Measurements from ENCODE around the gene PAWR.
"Not testable (repeated sequence)": the region's sequence is repeated elsewhere in the genome, so short reads cannot be mapped to it uniquely, and the experiment has no call there.

PAWR gene

GRCh38 chr12:79615596-79616560, 74.9 kb downstream of the PAWR start:
- no peak overlapping the region for H3K27ac ChIP-seq
- no peak overlapping the region for H3K4me3 ChIP-seq

GRCh38 chr12:79614730-79615129, 76.0 kb downstream of the PAWR start:
- Histone ChIP-seq H3K4me3 (no peak overlapping the region), H3K27ac (no peak overlapping the region)

GRCh38 chr12:79601908-79602307, 88.9 kb downstream of the PAWR start:
- Histone ChIP-seq H3K4me3 (no peak overlapping the region), H3K27ac (no peak overlapping the region)

GRCh38 chr12:79597910-79598309, 92.9 kb downstream of the PAWR start:
- Histone ChIP-seq H3K27ac (no peak overlapping the region), H3K4me3 (no peak overlapping the region)

GRCh38 chr12:79596719-79597350, 93.9 kb downstream of the PAWR start:
- Histone ChIP-seq H3K27ac (no peak overlapping the region), H3K4me3 (no peak overlapping the region)

- Histone ChIP-seq H3K27ac (no peak overlapping the region), H3K4me3 (no peak overlapping the region)
Observed at GRCh38 chr12:79595273-79595672, 95.5 kb downstream of the PAWR start.

GRCh38 chr12:79592865-79593264, 97.9 kb downstream of the PAWR start:
- Histone ChIP-seq H3K27ac (no peak overlapping the region), H3K4me3 (no peak overlapping the region)

- no peak overlapping the region for H3K27ac ChIP-seq
- no peak overlapping the region for H3K4me3 ChIP-seq
Observed at GRCh38 chr12:79591988-79592387, 98.8 kb downstream of the PAWR start.

- Histone ChIP-seq H3K27ac (no peak overlapping the region), H3K4me3 (no peak overlapping the region)
Observed at GRCh38 chr12:79590751-79591150, 100.0 kb downstream of the PAWR start.

- Histone ChIP-seq H3K4me3 (no peak overlapping the region), H3K27ac (no peak overlapping the region)
Observed at GRCh38 chr12:79587368-79587767, 103.4 kb downstream of the PAWR start.

- Histone ChIP-seq H3K27ac (no peak overlapping the region), H3K4me3 (no peak overlapping the region)
Observed at GRCh38 chr12:79585147-79585546, 105.6 kb downstream of the PAWR start.

- no peak overlapping the region for H3K4me3 ChIP-seq
- no peak overlapping the region for H3K27ac ChIP-seq
Observed at GRCh38 chr12:79573820-79574219, 116.9 kb downstream of the PAWR start.

GRCh38 chr12:79569679-79570078, 121.1 kb downstream of the PAWR start:
- Histone ChIP-seq H3K27ac (no peak overlapping the region), H3K4me3 (no peak overlapping the region)

- Histone ChIP-seq H3K4me3 (no peak overlapping the region), H3K27ac (peak overlapping the region in 2 of 21 experiments; percentile 5 to 30)
Observed at GRCh38 chr12:79567175-79567563, 123.6 kb downstream of the PAWR start.

GRCh38 chr12:79566452-79567174, 124.2 kb downstream of the PAWR start:
- Histone ChIP-seq H3K4me3 (no peak overlapping the region), H3K27ac (peak overlapping the region in 3 of 21 experiments; percentile 5 to 30 (median 25))

GRCh38 chr12:79564727-79565350, 125.9 kb downstream of the PAWR start:
- not testable (repeated sequence) for H3K4me3 ChIP-seq, H3K27ac ChIP-seq

- H3K4me3 ChIP-seq, result no peak overlapping the region
- no peak overlapping the region for H3K27ac ChIP-seq
Observed at GRCh38 chr12:79563021-79563740, 127.6 kb downstream of the PAWR start.

- H3K4me3 ChIP-seq, result no peak overlapping the region
- H3K27ac ChIP-seq, result no peak overlapping the region
Observed at GRCh38 chr12:79561401-79562132, 129.2 kb downstream of the PAWR start.
